GM19193 (cell line): Measurements from ENCODE around the gene LRRN2.

Experiments
- POLR2A ChIP-seq: IDR thresholded peaks from 4 replicates; pipeline ENCODE4 v1.6.1; 2011; ENCODE audit not compliant: insufficient read depth, insufficient read length; ENCODE audit errors: extremely low read depth

LRRN2 gene

DNA sequence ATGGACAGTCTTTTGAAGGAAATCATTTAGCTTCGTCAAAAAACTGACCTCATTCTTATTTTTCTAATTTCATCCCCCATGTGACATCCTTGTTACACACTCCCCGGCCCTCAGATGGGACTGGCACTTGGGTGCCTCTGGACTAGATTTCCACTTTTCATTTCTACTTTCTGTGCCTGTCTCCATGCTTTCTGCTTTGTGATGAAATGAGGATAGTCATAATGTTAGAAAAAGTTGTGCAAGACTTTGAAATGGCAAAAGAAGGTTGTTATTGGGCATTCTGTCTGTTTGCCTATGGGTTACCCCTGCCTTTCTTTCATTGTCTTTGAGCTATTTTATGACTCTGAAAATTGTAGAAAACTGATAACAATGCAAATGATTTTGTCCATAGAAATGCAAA is 114.4 kb downstream of the LRRN2 start:
- TF ChIP-seq POLR2A = no peak

- no peak for TF ChIP-seq POLR2A
Observed at GRCh38 chr1:204569478-204569877, 116.1 kb downstream of the LRRN2 start.

DNA sequence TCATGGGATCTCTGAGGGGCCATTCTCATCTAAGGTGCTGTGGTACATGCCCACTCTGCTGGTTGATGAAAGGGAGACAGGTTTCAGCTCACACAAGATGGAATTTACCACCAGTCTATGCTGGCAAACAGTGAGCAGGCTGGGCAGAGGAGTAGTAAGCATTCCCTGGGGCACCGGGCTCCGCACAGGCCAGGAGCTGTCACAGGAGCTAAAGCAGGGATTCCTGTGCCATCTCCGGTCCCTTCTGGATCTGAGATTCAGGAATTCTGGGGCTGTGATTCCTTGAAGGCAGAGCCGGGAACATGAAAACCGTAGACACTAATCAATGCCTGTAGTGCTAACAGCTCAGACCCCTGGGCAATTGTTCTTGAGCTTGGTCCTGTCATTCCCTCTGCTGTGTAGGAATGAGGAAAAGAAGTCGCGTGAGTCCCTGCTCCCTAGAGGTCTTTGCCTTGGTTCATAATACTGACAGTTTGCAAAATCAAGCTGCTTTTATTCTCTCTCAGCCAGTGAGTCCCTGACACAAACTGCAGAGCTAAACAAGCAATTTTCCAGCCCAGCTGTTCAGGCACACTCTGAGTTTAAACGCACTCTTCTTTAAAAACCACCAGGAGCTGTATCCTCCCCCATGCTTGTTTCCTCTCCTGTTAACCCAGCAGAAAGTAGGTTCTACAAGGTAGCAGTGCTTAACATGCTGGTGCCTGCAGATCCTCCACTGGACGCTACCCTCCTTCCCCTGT is 116.8 kb downstream of the LRRN2 start:
- TF ChIP-seq POLR2A = no peak
